HepG2 (cell line): ENCODE measurements around the gene SLIT1. TPM values are rescaled to one million over a fixed set of nuclear protein-coding genes. Genes with fewer than 3 reads are reported as not detected.

Source experiments
- ATAC-seq: fragments of 200-7000 bp; cut with Tn5 transposase; 3 replicates; pipeline ENCODE4 v1.9.1; 2020; ENCODE audit warnings: mild to moderate bottlenecking, moderate library complexity
- BruUV-seq: library from RNA; stranded (reverse); fragments of 400-500 nt; replicated peaks from 2 replicates; lab custom pipeline; 2021; lab: Mats Ljungman, UMichigan
- CTCF ChIA-PET: fragments of 300-600 bp; formaldehyde crosslinking; extraction: SDS; loops from one replicate; lab custom pipeline; 2021; ENCODE audit warnings: low total read pairs, inconsistent platforms, low intra/inter-chr PET ratio; lab: Yijun Ruan, JAX
- POLR2A ChIA-PET: fragments of 350-600 bp; sonication (Branson Sonifier 250); formaldehyde crosslinking; loops from one replicate; lab custom pipeline; 2020; ENCODE audit warnings: antibody characterized with exemption, inconsistent platforms; lab: Yijun Ruan, JAX
- DNase-seq: peaks from one replicate; pipeline ENCODE4 v3.0.0-alpha.2; 2015; ENCODE audit warnings: low spot score
- FAIRE-seq: peaks from 3 replicates; lab custom pipeline; 2011; peaks lifted over from hg19 to GRCh38; lab: Jason Lieb, UNC
- H2AFZ ChIP-seq: one replicate; pipeline ENCODE4 v1.6.1; 2011; ENCODE audit warnings: low read length, inconsistent platforms
- H3K27ac ChIP-seq: fragments of 300-600 bp; 3 replicates; pipeline ENCODE4 v1.8.0; 2011; ENCODE audit warnings: mixed run types, mild to moderate bottlenecking, mixed read lengths, low read length, inconsistent platforms; ENCODE audit not compliant: insufficient read depth; ENCODE audit errors: extremely low read length
- H3K27me3 ChIP-seq, 2 experiments: fragments of 200-600 bp in 1 of 2; 2 replicates in 1 of 2; 3 replicates in 1 of 2; pipeline versions ENCODE4 v1.6.0 to v1.8.0; 2011; ENCODE audit warnings: low read length in 2 of 2, mild to moderate bottlenecking in 2 of 2, moderate library complexity in 2 of 2, inconsistent platforms in 1 of 2; ENCODE audit not compliant: insufficient read depth in 2 of 2, control insufficient read depth in 1 of 2
- H3K36me3 ChIP-seq, 2 experiments: fragments of 200-600 bp in 1 of 2; replicated peaks in 1 of 2; 2 replicates in 1 of 2; 3 replicates in 1 of 2; pipeline versions ENCODE4 v1.5.1 to v1.8.0; 2011; ENCODE audit warnings: low read length in 2 of 2, inconsistent platforms in 1 of 2; ENCODE audit not compliant: insufficient read depth in 2 of 2, control insufficient read depth in 1 of 2
- H3K4me1 ChIP-seq: 2 replicates; pipeline ENCODE4 v1.5.1; 2012; ENCODE audit warnings: low read length, inconsistent platforms; ENCODE audit not compliant: insufficient read depth
- H3K4me2 ChIP-seq: 2 replicates; pipeline ENCODE4 v1.6.0; 2011; ENCODE audit warnings: low read depth, low read length, inconsistent platforms
- H3K4me3 ChIP-seq, 3 experiments: fragments of 200-600 bp in 1 of 3; sonication (generic), shearing (Covaris generic) in 1 of 3; replicated peaks in 1 of 3; 2 replicates each; pipeline ENCODE4 v1.5.1; 2011 to 2016; ENCODE audit warnings: low read length in 3 of 3, inconsistent platforms in 2 of 3, low read depth in 2 of 3, mild to moderate bottlenecking in 2 of 3, control low read depth in 1 of 3, mixed read lengths in 1 of 3; ENCODE audit not compliant: insufficient read depth in 1 of 3
- H3K79me2 ChIP-seq: one replicate; pipeline ENCODE4 v1.6.1; 2011; ENCODE audit warnings: low read length, inconsistent platforms; ENCODE audit not compliant: insufficient read depth
- H3K9ac ChIP-seq: 2 replicates; pipeline ENCODE4 v1.6.0; 2011; ENCODE audit warnings: mild to moderate bottlenecking, low read depth, low read length, inconsistent platforms; ENCODE audit not compliant: insufficient read depth
- H3K9me3 ChIP-seq: 2 replicates; pipeline ENCODE4 v1.5.1; 2012; ENCODE audit warnings: mild to moderate bottlenecking, low read length
- H4K20me1 ChIP-seq: 2 replicates; pipeline ENCODE4 v1.6.0; 2011; ENCODE audit warnings: inconsistent platforms, mild to moderate bottlenecking, low read length, moderate library complexity; ENCODE audit not compliant: insufficient read depth
- ARID3A ChIP-seq: IDR thresholded peaks from 2 replicates; pipeline ENCODE4 v1.6.1; 2012; ENCODE audit warnings: low read depth, low read length, improper control_type of control experiment
- SALL1 ChIP-seq: sonication (generic); formaldehyde crosslinking; IDR thresholded peaks from 2 replicates; pipeline ENCODE4 v1.8.0; 2022; ENCODE audit warnings: mild to moderate bottlenecking, missing genetic modification reagents
- U2AF1 ChIP-seq: fragments of 200-400 bp; formaldehyde crosslinking; optimal IDR thresholded peaks from 2 replicates; pipeline ENCODE3; 2017; ENCODE audit warnings: mild to moderate bottlenecking, low read depth, low read length
- XBP1 ChIP-seq: sonication (generic); formaldehyde crosslinking; IDR thresholded peaks from 2 replicates; pipeline ENCODE4 v1.5.0; 2020; ENCODE audit warnings: missing genetic modification reagents
- ZC3H13 ChIP-seq: sonication (generic); formaldehyde crosslinking; IDR thresholded peaks from 2 replicates; pipeline ENCODE4 v1.8.1; 2023; ENCODE audit warnings: mild to moderate bottlenecking, missing genetic modification reagents, moderate library complexity
- ZNF407 ChIP-seq: sonication (generic); formaldehyde crosslinking; IDR thresholded peaks from one replicate; pipeline ENCODE4 v1.5.1; 2020; ENCODE audit warnings: mild to moderate bottlenecking, missing genetic modification reagents; ENCODE audit errors: not compliant biosample characterization
- ZNF609 ChIP-seq: sonication (generic); formaldehyde crosslinking; IDR thresholded peaks from 2 replicates; pipeline ENCODE4 v1.4.0; 2020; ENCODE audit warnings: mild to moderate bottlenecking, missing genetic modification reagents, borderline replicate concordance
- WGBS: methylation state at CpG from one replicate; pipeline ENCODE4 v1.1.6; 2017; ENCODE audit warnings: low lambda C conversion rate; 5-methylcytosine and 5-hydroxymethylcytosine counted together
- in situ Hi-C: cut with HindIII; loops from 2 replicates; pipeline ENCODE4 v1.10.0; 2017; ENCODE audit warnings: low pct_unique_long_range_greater_than_20kb; ENCODE audit not compliant: extremely low pct_ligation_motif_present
- intact Hi-C: fragments of 100-400 bp; cut with micrococcal nuclease; formaldehyde crosslinking; loops from one replicate; pipeline ENCODE4 v1.10.0; 2022; ENCODE audit not compliant: unreplicated experiment
- polyA plus RNA-seq, 8 experiments: library from polyadenylated mRNA; depleted of rRNA in 3 of 8; stranded (reverse) in 7 of 8; unstranded in 1 of 8; fragments of >200 nt; fragmentation: Illumina TruSeq in 4 of 8; extraction: Trizol in 4 of 8; gene quantifications; 2 replicates each; pipeline versions ENCODE4 v1.2.1 to v1.2.3, GENCODE V29; 2011 to 2016; ENCODE audit warnings: low read depth in 4 of 8, missing spikeins in 1 of 8, mixed read lengths in 1 of 8; ENCODE audit not compliant: insufficient read depth in 1 of 8
- total RNA-seq, 5 experiments: library from RNA; depleted of rRNA; stranded (reverse); fragments of >200 nt; fragmentation: Illumina TruSeq; extraction: Trizol; gene quantifications; 2 replicates each; pipeline ENCODE4 v1.2.3, GENCODE V29; 2016; ENCODE audit warnings: low read depth in 1 of 5

Gene SLIT1
- total and polyA plus RNA-seq, 2 of the 13 experiments (the other 11 are each of a cell fraction or from before 2014, with no cell fraction given): 0.09 to 0.33 TPM

- no peak for TF ChIP-seq ZNF407 (CRISPR knock-in tag)
- no peak for TF ChIP-seq U2AF1
- TF ChIP-seq SALL1: 0 out of 2 replicates have a peak, but pooled peaks have one; percentile 21
These were observed 107.4 kb downstream of the SLIT1 start (continued) for GRCh38 chr10:97078261-97078937.

- Histone ChIP-seq H3K4me3 (no peak overlapping the region), H3K9ac (no peak overlapping the region), H3K4me2 (no peak overlapping the region), H3K9me3 (no peaks in the 10 kb centered on the region), H3K79me2 (no peaks in the 10 kb centered on the region), H4K20me1 (no peaks in the 10 kb centered on the region), H3K4me1 (no peaks in the 10 kb centered on the region), H2AFZ (no peak overlapping the region), H3K27ac (no peak overlapping the region), H3K27me3 (peaks cover 12 to 58% of the 10 kb centered on the region in 2 experiments; a peak in 4 of 5 replicates), H3K36me3 (no peaks in the 10 kb centered on the region)
- in situ Hi-C loops: no loop called here
- POLR2A ChIA-PET: no interaction called here
- FAIRE-seq (no peak), ATAC-seq (no peak), DNase-seq (no peak)
- CTCF ChIA-PET: no interaction called here
- 9% methylated on average over 5 of the region's 6 CpGs for WGBS
- BruUV-seq: no TSS peak
- intact Hi-C loops: no loop called here
- TF ChIP-seq ZNF609 (CRISPR knock-in tag) (no peak), ARID3A (no peak), ZC3H13 (CRISPR knock-in tag) (no peak), XBP1 (CRISPR knock-in tag) (no peak)
These were observed 109.0 kb downstream of the SLIT1 start for GRCh38 chr10:97076781-97077180.
